T-cell (primary cell): ENCODE results near the gene TSACC. TPM values are rescaled to one million over a fixed set of nuclear protein-coding genes. Genes with fewer than 3 reads are reported as not detected.

Source experiments
- ATAC-seq, 4 experiments: fragments of 200-7000 bp in 3 of 4; fragments of 150-1000 bp in 1 of 4; cut with Tn5 transposase; replicated peaks in 1 of 4; 1 replicate in 3 of 4; 2 replicates in 1 of 4; pipeline ENCODE4 v1.10.0; 2021; ENCODE audit warnings: moderate library complexity in 3 of 4, mild to moderate bottlenecking in 2 of 4, moderate number of reproducible peaks in 1 of 4
- CTCF ChIA-PET, 2 donors: fragments of 300-600 bp; sonication (Branson Sonifier 250); formaldehyde crosslinking; loops; one replicate each; lab custom pipeline; 2022; ENCODE audit warnings: antibody characterized with exemption in 2 of 2; lab: Charles Lee
- POLR2A ChIA-PET, 2 donors: fragments of 300-600 bp; sonication (Branson Sonifier 250); formaldehyde crosslinking; loops; one replicate each; lab custom pipeline; 2022; ENCODE audit warnings: antibody characterized with exemption in 2 of 2; lab: Charles Lee
- DNase-seq, 35 experiments: peaks; one replicate each; pipeline versions ENCODE4 v3.0.0 to v3.0.0-alpha.2; 2013 to 2023
- H3K27ac ChIP-seq: one replicate; pipeline ENCODE4 v1.5.1; 2013; ENCODE audit warnings: low read length
- H3K27me3 ChIP-seq, 2 experiments: replicated peaks in 1 of 2; 1 replicate in 1 of 2; 2 replicates in 1 of 2; pipeline versions ENCODE4 v1.6.1 to v1.7.0; 2013; ENCODE audit warnings: low read length in 1 of 2, mixed read lengths in 1 of 2; ENCODE audit not compliant: control insufficient read depth in 2 of 2, insufficient read depth in 2 of 2; ENCODE audit errors: extremely low read depth in 1 of 2
- H3K36me3 ChIP-seq, 2 donors: 1 replicate in 1 of 2; 2 replicates in 1 of 2; pipeline versions ENCODE4 v1.6.1 to v1.7.0; 2013; ENCODE audit warnings: low read length in 1 of 2; ENCODE audit not compliant: control insufficient read depth in 2 of 2, insufficient read depth in 1 of 2; ENCODE audit errors: extremely low read depth in 1 of 2
- H3K4me1 ChIP-seq, 2 experiments: 1 replicate in 1 of 2; 2 replicates in 1 of 2; pipeline versions ENCODE4 v1.6.1 to v1.7.0; 2013; ENCODE audit warnings: low read length in 2 of 2, mixed read lengths in 1 of 2; ENCODE audit not compliant: insufficient read depth in 2 of 2, control insufficient read depth in 1 of 2; ENCODE audit errors: extremely low read depth in 1 of 2
- H3K4me3 ChIP-seq, 2 donors: 1 replicate in 1 of 2; 2 replicates in 1 of 2; pipeline versions ENCODE4 v1.5.1 to v1.7.0; 2013; ENCODE audit warnings: mild to moderate bottlenecking in 2 of 2, low read length in 1 of 2, moderate library complexity in 1 of 2; ENCODE audit not compliant: control insufficient read depth in 1 of 2; ENCODE audit errors: extremely low read depth in 1 of 2
- H3K9me3 ChIP-seq: 2 replicates; pipeline ENCODE4 v1.7.0; 2013
- H3K27ac Mint-ChIP-seq, 2 donors: one replicate each; pipeline ENCODE4 v1.8.0; 2020 to 2021; ENCODE audit warnings: mild to moderate bottlenecking in 2 of 2, mixed read lengths in 2 of 2
- H3K27me3 Mint-ChIP-seq, 2 donors: one replicate each; pipeline ENCODE4 v1.8.0; 2021 to 2022; ENCODE audit warnings: mixed read lengths in 2 of 2
- H3K36me3 Mint-ChIP-seq: one replicate; pipeline ENCODE4 v1.8.0; 2021; ENCODE audit warnings: mixed read lengths
- H3K4me1 Mint-ChIP-seq, 3 donors: one replicate each; pipeline ENCODE4 v1.8.0; 2020 to 2022; ENCODE audit warnings: mixed read lengths in 3 of 3, mild to moderate bottlenecking in 1 of 3
- H3K4me3 Mint-ChIP-seq, 3 donors: one replicate each; pipeline ENCODE4 v1.8.0; 2020 to 2022; ENCODE audit warnings: mild to moderate bottlenecking in 3 of 3, mixed read lengths in 3 of 3, moderate library complexity in 3 of 3
- H3K9me3 Mint-ChIP-seq, 3 donors: one replicate each; pipeline ENCODE4 v1.8.0; 2020 to 2022; ENCODE audit warnings: mixed read lengths in 3 of 3
- whole genome bisulfite sequencing: methylation state at CpG from one replicate; pipeline ENCODE4 v1.1.5; 2013; ENCODE audit warnings: missing lambda C conversion rate; ENCODE audit not compliant: insufficient coverage; 5-methylcytosine and 5-hydroxymethylcytosine counted together
- total RNA-seq, 35 experiments: library from RNA in 6 of 35; stranded (reverse) in 6 of 35; fragments of 120-200 nt in 1 of 35; gene quantifications; one replicate each; pipeline versions ENCODE4 v1.2.1 to v1.2.4 and lab custom pipeline; 2013 to 2026

TSACC gene
- total RNA-seq, 5 donors from 2014 or later (not counting 1 experiment from before 2014, with no cell fraction given) = 0.93 TPM; not detected in 4

- no peak for ATAC-seq
- Mint-ChIP-seq H3K27me3 (peaks cover 24 to 43% of the 10 kb centered on the region in 2 donors), H3K27ac (no peak overlapping the region), H3K4me3 (no peak overlapping the region), H3K36me3 (no peaks in the 10 kb centered on the region), H3K9me3 (no peaks in the 10 kb centered on the region), H3K4me1 (no peaks in the 10 kb centered on the region)
- CTCF ChIA-PET = interaction anchor here in 1 of 2 donors (0.6 kb wide), 1 partner anchor 12 kb away, joined by 5 read pairs; no protein-coding TSS in a partner anchor
- no peaks in the 10 kb centered on the region for H3K9me3 ChIP-seq
- peaks cover 0 to 62% of the 10 kb centered on the region in 2 experiments for H3K27me3 ChIP-seq
- no peak overlapping the region for H3K27ac ChIP-seq
- no CpG with 5 or more reads among the region's 13 CpGs for WGBS
- peaks cover 0 to 2% of the 10 kb centered on the region in 2 experiments for H3K4me1 ChIP-seq
- POLR2A ChIA-PET = no interaction called here
- DNase-seq = no peak
- H3K36me3 ChIP-seq = no peaks in the 10 kb centered on the region
- no peak overlapping the region for H3K4me3 ChIP-seq
Measured at GRCh38 chr1:156392452-156392853, 54.1 kb downstream of the TSACC start.

DNA sequence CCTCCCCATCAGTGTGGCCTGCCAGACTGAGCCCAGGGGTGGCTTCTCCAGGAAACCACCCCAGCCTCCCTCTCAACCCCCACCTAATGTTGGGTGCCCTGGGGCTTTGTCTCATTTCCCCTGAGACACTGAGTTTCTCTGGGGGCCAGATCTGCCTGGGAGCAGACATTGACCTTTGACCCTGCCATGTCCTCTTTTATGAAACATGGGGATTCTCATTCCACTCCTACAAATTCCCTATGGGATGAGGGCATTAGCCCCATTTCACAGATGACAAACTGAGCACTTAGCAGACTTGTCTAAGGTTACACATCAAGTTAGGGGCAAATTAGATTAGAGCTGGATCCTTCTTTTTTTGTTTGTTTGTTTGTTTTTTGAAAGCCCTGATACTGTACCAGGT lies 54.8 kb downstream of the TSACC start:
- H3K27me3 Mint-ChIP-seq = peaks cover 21 to 36% of the 10 kb centered on the region in 2 donors
- H3K27ac ChIP-seq = no peak overlapping the region
- H3K4me3 ChIP-seq = no peak overlapping the region
- ChIA-PET POLR2A (no interaction called here), CTCF (no interaction called here)
- no peaks in the 10 kb centered on the region for H3K36me3 ChIP-seq
- no peaks in the 10 kb centered on the region for H3K4me1 Mint-ChIP-seq
- ATAC-seq (no peak), DNase-seq (no peak)
- no peaks in the 10 kb centered on the region for H3K9me3 Mint-ChIP-seq
- peaks cover 0 to under 1% of the 10 kb centered on the region in 2 experiments for H3K4me1 ChIP-seq
- no peaks in the 10 kb centered on the region for H3K36me3 Mint-ChIP-seq
- H3K4me3 Mint-ChIP-seq = no peak overlapping the region
- H3K9me3 ChIP-seq = no peaks in the 10 kb centered on the region
- no peak overlapping the region for H3K27ac Mint-ChIP-seq
- peaks cover 0 to 56% of the 10 kb centered on the region in 2 experiments for H3K27me3 ChIP-seq

DNA sequence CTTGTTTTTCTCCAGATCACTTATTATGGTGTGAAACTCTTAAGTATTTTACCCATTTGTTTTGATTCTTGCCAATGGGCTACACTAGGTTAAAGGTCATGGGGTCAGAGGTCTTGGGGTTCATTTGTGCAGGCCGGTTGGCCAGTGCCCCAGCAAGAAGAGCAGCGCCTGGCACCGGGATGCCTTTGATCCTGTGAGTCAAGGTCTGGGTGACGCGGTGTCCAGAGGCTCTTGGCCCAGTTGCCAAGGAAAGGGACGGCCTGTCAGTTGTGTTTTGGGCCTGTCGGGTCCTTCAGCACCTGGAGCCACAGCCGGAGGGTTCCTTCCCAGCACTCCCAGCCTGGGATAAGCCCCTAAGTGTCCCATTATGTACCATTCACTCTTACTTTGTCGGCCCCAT lies 55.8 kb downstream of the TSACC start:
- H3K4me1 Mint-ChIP-seq = no peaks in the 10 kb centered on the region
- CTCF ChIA-PET = interaction anchor here in 1 of 2 donors (0.6 to 1.3 kb wide), 2 partner anchors 8 to 35 kb away, joined by 4 to 5 read pairs; no protein-coding TSS in a partner anchor
- Histone ChIP-seq H3K27me3 (peaks cover 0 to 47% of the 10 kb centered on the region in 2 experiments), H3K27ac (no peak overlapping the region), H3K9me3 (no peaks in the 10 kb centered on the region), H3K36me3 (no peaks in the 10 kb centered on the region), H3K4me3 (no peak overlapping the region), H3K4me1 (no peaks in the 10 kb centered on the region)
- ATAC-seq (no peak), DNase-seq (no peak)
- H3K36me3 Mint-ChIP-seq = no peaks in the 10 kb centered on the region
- peaks cover 20 to 29% of the 10 kb centered on the region in 2 donors for H3K27me3 Mint-ChIP-seq
- H3K9me3 Mint-ChIP-seq = no peaks in the 10 kb centered on the region
- WGBS = 100% methylated on average over 1 of the region's 9 CpGs
- no peak overlapping the region for H3K4me3 Mint-ChIP-seq
- no peak overlapping the region for H3K27ac Mint-ChIP-seq
- POLR2A ChIA-PET = no interaction called here

DNA sequence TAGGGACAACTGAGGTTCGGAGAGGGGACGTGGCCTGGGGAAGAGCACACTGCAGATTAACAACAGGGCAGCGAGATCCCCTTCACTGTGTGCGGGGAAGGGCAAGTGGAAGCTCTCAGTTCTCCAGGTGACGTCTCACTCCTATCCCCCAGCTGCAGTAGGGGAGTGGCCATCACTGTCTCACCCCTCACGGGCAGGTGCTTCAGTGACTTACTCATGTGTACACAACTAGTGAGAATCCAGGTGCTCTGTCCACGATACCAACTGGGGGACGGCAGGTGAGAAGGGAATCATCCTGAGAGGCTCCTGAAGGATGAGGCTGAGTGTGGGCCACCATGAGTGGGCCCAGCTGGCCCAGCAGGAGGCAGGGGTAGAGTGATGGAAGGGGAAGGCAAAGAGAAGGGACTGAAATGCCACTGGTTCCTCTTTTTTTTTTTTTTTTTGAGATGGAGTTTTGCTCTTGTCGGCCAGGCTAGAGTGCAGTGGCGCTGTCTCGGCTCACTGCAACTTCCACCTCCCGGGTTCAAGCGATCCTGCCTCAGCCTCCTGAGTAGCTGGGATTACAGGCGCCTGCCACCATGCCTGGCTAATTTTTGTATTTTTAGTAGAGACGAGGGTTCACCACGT lies 56.6 kb downstream of the TSACC start:
- peaks cover 14 to 23% of the 10 kb centered on the region in 2 donors for H3K27me3 Mint-ChIP-seq
- ChIA-PET CTCF (interaction anchor here in 1 of 2 donors (1.3 kb wide), 1 partner anchor 9 kb away, joined by 5 read pairs; no protein-coding TSS in a partner anchor), POLR2A (no interaction called here)
- H3K4me3 Mint-ChIP-seq = no peak overlapping the region
- Histone ChIP-seq H3K4me1 (no peaks in the 10 kb centered on the region), H3K9me3 (no peaks in the 10 kb centered on the region), H3K4me3 (no peak overlapping the region), H3K36me3 (no peaks in the 10 kb centered on the region), H3K27me3 (peaks cover 0 to 46% of the 10 kb centered on the region in 2 experiments), H3K27ac (no peak overlapping the region)
- WGBS = 74% methylated on average over 11 of the region's 16 CpGs
- H3K27ac Mint-ChIP-seq = no peak overlapping the region
- DNase-seq = no peak
- H3K4me1 Mint-ChIP-seq = no peaks in the 10 kb centered on the region
- no peak for ATAC-seq
- no peaks in the 10 kb centered on the region for H3K36me3 Mint-ChIP-seq
- no peaks in the 10 kb centered on the region for H3K9me3 Mint-ChIP-seq

Other genes with a start within 250 kb of the TSACC start
- gene LMNA, start 223.8 kb upstream of the TSACC start, total RNA-seq = 100 to 1,000 TPM in 2 of 5 donors, 10 to 100 TPM in 3; 40.3 to 970 (median 57.3) TPM
- 10 to 100 TPM in 1 of 5 donors, 1 to 10 TPM in 4; 1.5 to 12.0 (median 2.2) TPM for gene SEMA4A, start 184.9 kb upstream of the TSACC start, total RNA-seq
- 10 to 100 TPM; 16.8 to 24.5 (median 21.4) TPM for gene SLC25A44, start 144.4 kb upstream of the TSACC start, total RNA-seq
- gene PMF1, start 125.5 kb upstream of the TSACC start, total RNA-seq = 10 to 100 TPM; 54.7 to 58.7 (median 57.6) TPM
- gene BGLAP, start 96.3 kb upstream of the TSACC start, total RNA-seq = 1 to 10 TPM; 1.8 to 7.1 (median 5.2) TPM
- gene PAQR6, start 90.5 kb upstream of the TSACC start, total RNA-seq = 1 to 10 TPM; 2.5 to 3.1 (median 2.9) TPM
- gene SMG5, start 55.7 kb upstream of the TSACC start, total RNA-seq = 10 to 100 TPM; 60.5 to 84.2 (median 81.3) TPM
- gene TMEM79, start 54.2 kb upstream of the TSACC start, total RNA-seq = 10 to 100 TPM in 3 of 5 donors, 1 to 10 TPM in 2; 4.9 to 17.6 (median 17.3) TPM
- gene GLMP, start 42.8 kb upstream of the TSACC start, total RNA-seq = 10 to 100 TPM; 18.7 to 25.4 (median 24.1) TPM
- under 1 TPM in 2 of 5 donors, not detected in 3; 0.39 to 0.88 TPM for gene VHLL, start 39.2 kb upstream of the TSACC start, total RNA-seq
- 100 to 1,000 TPM in 4 of 5 donors, 10 to 100 TPM in 1; 87.2 to 138 (median 124) TPM for gene CCT3, start 234 bp upstream of the TSACC start, total RNA-seq
- gene RHBG, start 30.7 kb downstream of the TSACC start, total RNA-seq = under 1 TPM in 1 of 5 donors, not detected in 4; 0.35 TPM
- gene MEF2D, start 162.2 kb downstream of the TSACC start, total RNA-seq = 100 to 1,000 TPM in 2 of 5 donors, 10 to 100 TPM in 3; 60.7 to 133 (median 79.3) TPM
- gene IQGAP3, start 234.0 kb downstream of the TSACC start, total RNA-seq = under 1 TPM in 4 of 5 donors, not detected in 1; 0.13 to 0.19 (median 0.18) TPM
- 10 to 100 TPM in 4 of 5 donors, 1 to 10 TPM in 1; 9.9 to 43.6 (median 16.4) TPM for gene TTC24, start 241.2 kb downstream of the TSACC start, total RNA-seq